ENCODE results near the gene CYP2B6.
A peak's percentile ranks its signal among the peaks of the same experiment; 100 is the strongest.
"Not testable (repeated sequence)": the region's sequence is repeated elsewhere in the genome, so short reads cannot be mapped to it uniquely, and the experiment has no call there.

Gene CYP2B6

GRCh38 chr19:40981591-40981990, 9.5 kb upstream of the CYP2B6 start:
- 0 out of 2 replicates have a peak, but pooled peaks cover 4% of the 10 kb centered on the region for H3K9me3 ChIP-seq (ENCODE audit: insufficient read depth, low read depth, low read length)
- no peak overlapping the region for H3K4me3 ChIP-seq (ENCODE audit: low read length)
- H3K9ac ChIP-seq (ENCODE audit: low read depth, low read length): no peak overlapping the region
- no peaks in the 10 kb centered on the region for H3K36me3 ChIP-seq (ENCODE audit: insufficient read depth, low read length)
- peaks cover 36% of the 10 kb centered on the region for H3K4me1 ChIP-seq (ENCODE audit: insufficient read depth, low read length)
- H3K27me3 ChIP-seq (ENCODE audit: insufficient read depth, low read length): peaks cover 3% of the 10 kb centered on the region; the same call in 1 of the 2 replicates
- WGBS: 65% methylated on average over 1 of the region's 4 CpGs
- H3K27ac ChIP-seq (ENCODE audit: low read depth, low read length): peak overlapping the region; percentile 81; the same call in 1 of the 2 replicates

- no peak overlapping the region for H3K4me3 ChIP-seq (ENCODE audit: low read length)
- peak overlapping the region; percentile 81 for H3K27ac ChIP-seq (ENCODE audit: low read depth, low read length)
Observed at GRCh38 chr19:40982594-40983101, 8.4 kb upstream of the CYP2B6 start.

GRCh38 chr19:40989453-40989852, 1.6 kb upstream of the CYP2B6 start:
- H3K4me3 ChIP-seq (ENCODE audit: low read length): no peak overlapping the region
- H3K9ac ChIP-seq (ENCODE audit: low read depth, low read length): no peak overlapping the region
- H3K9me3 ChIP-seq (ENCODE audit: insufficient read depth, low read depth, low read length): no peaks in the 10 kb centered on the region
- 95% methylated on average over 7 of the region's 7 CpGs for WGBS
- no peak overlapping the region for H3K27ac ChIP-seq (ENCODE audit: low read depth, low read length)
- no peaks in the 10 kb centered on the region for H3K4me1 ChIP-seq (ENCODE audit: insufficient read depth, low read length)
- no peaks in the 10 kb centered on the region for H3K36me3 ChIP-seq (ENCODE audit: insufficient read depth, low read length)
- 0 out of 2 replicates have a peak, but pooled peaks cover under 1% of the 10 kb centered on the region for H3K27me3 ChIP-seq (ENCODE audit: insufficient read depth, low read length)

More at GRCh38 chr19:40982594-40983101, 8.4 kb upstream of the CYP2B6 start:
- H3K4me1 ChIP-seq (ENCODE audit: insufficient read depth, low read length): peaks cover 36% of the 10 kb centered on the region
- 0 out of 2 replicates have a peak, but pooled peaks cover 4% of the 10 kb centered on the region for H3K9me3 ChIP-seq (ENCODE audit: insufficient read depth, low read depth, low read length)
- 15% methylated on average over 3 of the region's 3 CpGs for WGBS
- peak overlapping the region; percentile 26; the same call in 1 of the 2 replicates for H3K9ac ChIP-seq (ENCODE audit: low read depth, low read length)
- H3K36me3 ChIP-seq (ENCODE audit: insufficient read depth, low read length): no peaks in the 10 kb centered on the region
- peaks cover 3% of the 10 kb centered on the region; the same call in 1 of the 2 replicates for H3K27me3 ChIP-seq (ENCODE audit: insufficient read depth, low read length)

GRCh38 chr19:40995355-40995754, 4.3 kb downstream of the CYP2B6 start:
- H3K27ac ChIP-seq (ENCODE audit: low read depth, low read length): no peak overlapping the region
- H3K4me1 ChIP-seq (ENCODE audit: insufficient read depth, low read length): no peaks in the 10 kb centered on the region
- H3K9ac ChIP-seq (ENCODE audit: low read depth, low read length): no peak overlapping the region
- H3K4me3 ChIP-seq (ENCODE audit: low read length): no peak overlapping the region
- H3K36me3 ChIP-seq (ENCODE audit: insufficient read depth, low read length): no peaks in the 10 kb centered on the region
- H3K9me3 ChIP-seq (ENCODE audit: insufficient read depth, low read depth, low read length): no peaks in the 10 kb centered on the region
- no peaks in the 10 kb centered on the region for H3K27me3 ChIP-seq (ENCODE audit: insufficient read depth, low read length)
- WGBS: 97% methylated on average over 2 of the region's 2 CpGs

GRCh38 chr19:40999018-40999417, 7.9 kb downstream of the CYP2B6 start:
- H3K27me3 ChIP-seq (ENCODE audit: insufficient read depth, low read length); H3K36me3 ChIP-seq (ENCODE audit: insufficient read depth, low read length); H3K4me3 ChIP-seq (ENCODE audit: low read length); H3K9ac ChIP-seq (ENCODE audit: low read depth, low read length); H3K27ac ChIP-seq (ENCODE audit: low read depth, low read length); H3K4me1 ChIP-seq (ENCODE audit: insufficient read depth, low read length); H3K9me3 ChIP-seq (ENCODE audit: insufficient read depth, low read depth, low read length): not testable (repeated sequence)
- no CpG with 5 or more reads among the region's 2 CpGs for WGBS

GRCh38 chr19:41000310-41000737, 9.2 kb downstream of the CYP2B6 start:
- WGBS: 93% methylated on average over 3 of the region's 3 CpGs
- Histone ChIP-seq H3K4me1 (ENCODE audit: insufficient read depth, low read length) (peaks cover 2% of the 10 kb centered on the region; the same call in 1 of the 2 replicates), H3K27me3 (ENCODE audit: insufficient read depth, low read length) (no peaks in the 10 kb centered on the region), H3K9me3 (ENCODE audit: insufficient read depth, low read depth, low read length) (no peaks in the 10 kb centered on the region), H3K9ac (ENCODE audit: low read depth, low read length) (no peak overlapping the region), H3K36me3 (ENCODE audit: insufficient read depth, low read length) (no peaks in the 10 kb centered on the region), H3K27ac (ENCODE audit: low read depth, low read length) (no peak overlapping the region), H3K4me3 (ENCODE audit: low read length) (no peak overlapping the region)

- WGBS: 91% methylated on average over 8 of the region's 9 CpGs
- no peak overlapping the region for H3K9ac ChIP-seq (ENCODE audit: low read depth, low read length)
Observed at GRCh38 chr19:41001243-41001971, 10.3 kb downstream of the CYP2B6 start.

GRCh38 chr19:41003656-41004055, 12.6 kb downstream of the CYP2B6 start:
- not testable (repeated sequence) for H3K27ac ChIP-seq (ENCODE audit: low read depth, low read length); H3K4me3 ChIP-seq (ENCODE audit: low read length); H3K27me3 ChIP-seq (ENCODE audit: insufficient read depth, low read length); H3K36me3 ChIP-seq (ENCODE audit: insufficient read depth, low read length); H3K9ac ChIP-seq (ENCODE audit: low read depth, low read length); H3K9me3 ChIP-seq (ENCODE audit: insufficient read depth, low read depth, low read length); H3K4me1 ChIP-seq (ENCODE audit: insufficient read depth, low read length)
- 48% methylated on average over 7 of the region's 8 CpGs for WGBS

More at GRCh38 chr19:41001243-41001971, 10.3 kb downstream of the CYP2B6 start:
- Histone ChIP-seq H3K27ac (ENCODE audit: low read depth, low read length) (no peak overlapping the region), H3K9me3 (ENCODE audit: insufficient read depth, low read depth, low read length) (no peaks in the 10 kb centered on the region), H3K36me3 (ENCODE audit: insufficient read depth, low read length) (no peaks in the 10 kb centered on the region), H3K27me3 (ENCODE audit: insufficient read depth, low read length) (no peaks in the 10 kb centered on the region), H3K4me1 (ENCODE audit: insufficient read depth, low read length) (peaks cover 2% of the 10 kb centered on the region; the same call in 1 of the 2 replicates), H3K4me3 (ENCODE audit: low read length) (no peak overlapping the region)

- Histone ChIP-seq H3K4me1 (ENCODE audit: insufficient read depth, low read length) (no peaks in the 10 kb centered on the region), H3K27me3 (ENCODE audit: insufficient read depth, low read length) (no peaks in the 10 kb centered on the region)
- 89% methylated on average over 11 of the region's 11 CpGs for WGBS
Observed at GRCh38 chr19:41009700-41010235, 18.7 kb downstream of the CYP2B6 start.

GRCh38 chr19:41013359-41013758, 22.3 kb downstream of the CYP2B6 start:
- Histone ChIP-seq H3K9ac (ENCODE audit: low read depth, low read length) (no peak overlapping the region), H3K36me3 (ENCODE audit: insufficient read depth, low read length) (no peaks in the 10 kb centered on the region), H3K27me3 (ENCODE audit: insufficient read depth, low read length) (no peaks in the 10 kb centered on the region), H3K9me3 (ENCODE audit: insufficient read depth, low read depth, low read length) (no peaks in the 10 kb centered on the region), H3K4me3 (ENCODE audit: low read length) (no peak overlapping the region), H3K27ac (ENCODE audit: low read depth, low read length) (no peak overlapping the region), H3K4me1 (ENCODE audit: insufficient read depth, low read length) (no peaks in the 10 kb centered on the region)
- 86% methylated on average over 3 of the region's 3 CpGs for WGBS

More at GRCh38 chr19:41009700-41010235, 18.7 kb downstream of the CYP2B6 start:
- no peak overlapping the region for H3K27ac ChIP-seq (ENCODE audit: low read depth, low read length)
- H3K36me3 ChIP-seq (ENCODE audit: insufficient read depth, low read length): no peaks in the 10 kb centered on the region
- H3K9me3 ChIP-seq (ENCODE audit: insufficient read depth, low read depth, low read length): no peaks in the 10 kb centered on the region
- H3K9ac ChIP-seq (ENCODE audit: low read depth, low read length): no peak overlapping the region
- H3K4me3 ChIP-seq (ENCODE audit: low read length): no peak overlapping the region

GRCh38 chr19:41014643-41015042, 23.6 kb downstream of the CYP2B6 start:
- Histone ChIP-seq H3K9ac (ENCODE audit: low read depth, low read length) (no peak overlapping the region), H3K27me3 (ENCODE audit: insufficient read depth, low read length) (no peaks in the 10 kb centered on the region), H3K4me3 (ENCODE audit: low read length) (no peak overlapping the region), H3K9me3 (ENCODE audit: insufficient read depth, low read depth, low read length) (no peaks in the 10 kb centered on the region), H3K27ac (ENCODE audit: low read depth, low read length) (no peak overlapping the region), H3K36me3 (ENCODE audit: insufficient read depth, low read length) (no peaks in the 10 kb centered on the region), H3K4me1 (ENCODE audit: insufficient read depth, low read length) (no peaks in the 10 kb centered on the region)
- 79% methylated on average over 1 of the region's 1 CpG for WGBS
